Myocyte (in vitro differentiated cells): ENCODE data around the gene CRACDL. TPM values are rescaled to one million over a fixed set of nuclear protein-coding genes. Genes with fewer than 3 reads are reported as not detected.
"Not testable (repeated sequence)": the region's sequence is repeated elsewhere in the genome, so short reads cannot be mapped to it uniquely, and the experiment has no call there.

Experiments
- DNase-seq: peaks from one replicate; pipeline ENCODE4 v3.0.0-alpha.2; 2012; ENCODE audit warnings: low read depth
- total RNA-seq: library from RNA; depleted of rRNA; stranded (reverse); fragments of >200 nt; gene quantifications from 2 replicates; pipeline ENCODE4 v1.2.3, GENCODE V29; 2014

Gene CRACDL
- total RNA-seq, 1 donor from 2014 or later, result 0.11 TPM

DNA sequence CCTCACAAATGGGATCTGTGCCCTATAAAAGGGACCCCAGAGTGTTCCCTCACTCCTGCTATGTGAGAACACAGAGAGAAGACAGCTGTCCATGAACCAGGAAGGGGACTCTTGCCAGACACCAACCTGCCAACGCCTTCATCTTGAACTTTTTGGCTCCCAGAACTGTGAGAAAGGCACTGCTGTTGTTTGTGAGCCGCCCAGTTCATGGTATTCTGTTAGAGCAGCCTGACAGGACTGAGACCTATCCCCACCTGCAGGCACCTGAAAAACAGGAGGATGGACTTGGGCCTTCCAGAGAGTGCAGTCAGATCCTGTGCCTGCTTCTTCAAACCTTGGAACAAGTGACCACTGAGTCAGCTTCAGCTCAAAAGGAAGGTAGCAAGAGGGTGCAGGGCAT lies 51.4 kb downstream of the CRACDL start:
- DNase-seq, result no peak

DNA sequence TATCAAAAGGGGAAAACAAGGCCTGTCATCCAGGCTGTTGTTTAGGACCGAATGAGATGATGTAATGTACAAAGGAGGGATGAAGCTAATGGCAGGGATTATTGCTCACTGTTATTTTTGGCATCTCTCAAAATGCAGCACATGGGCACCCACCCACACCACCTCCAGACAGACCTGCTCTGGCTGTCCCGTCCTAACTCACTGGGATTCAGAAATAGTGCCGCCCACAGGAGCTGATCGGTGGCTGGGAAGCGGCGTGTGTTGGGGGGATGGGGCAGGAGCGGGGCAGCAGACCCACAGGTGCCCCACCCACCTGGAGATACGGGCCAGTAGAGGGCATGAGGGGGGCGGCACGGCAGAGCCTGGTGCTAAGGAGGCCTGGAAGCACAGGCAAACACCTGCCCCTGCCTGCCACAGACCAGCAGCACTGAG lies 52.2 kb downstream of the CRACDL start:
- peak; percentile 22 for DNase-seq

DNA sequence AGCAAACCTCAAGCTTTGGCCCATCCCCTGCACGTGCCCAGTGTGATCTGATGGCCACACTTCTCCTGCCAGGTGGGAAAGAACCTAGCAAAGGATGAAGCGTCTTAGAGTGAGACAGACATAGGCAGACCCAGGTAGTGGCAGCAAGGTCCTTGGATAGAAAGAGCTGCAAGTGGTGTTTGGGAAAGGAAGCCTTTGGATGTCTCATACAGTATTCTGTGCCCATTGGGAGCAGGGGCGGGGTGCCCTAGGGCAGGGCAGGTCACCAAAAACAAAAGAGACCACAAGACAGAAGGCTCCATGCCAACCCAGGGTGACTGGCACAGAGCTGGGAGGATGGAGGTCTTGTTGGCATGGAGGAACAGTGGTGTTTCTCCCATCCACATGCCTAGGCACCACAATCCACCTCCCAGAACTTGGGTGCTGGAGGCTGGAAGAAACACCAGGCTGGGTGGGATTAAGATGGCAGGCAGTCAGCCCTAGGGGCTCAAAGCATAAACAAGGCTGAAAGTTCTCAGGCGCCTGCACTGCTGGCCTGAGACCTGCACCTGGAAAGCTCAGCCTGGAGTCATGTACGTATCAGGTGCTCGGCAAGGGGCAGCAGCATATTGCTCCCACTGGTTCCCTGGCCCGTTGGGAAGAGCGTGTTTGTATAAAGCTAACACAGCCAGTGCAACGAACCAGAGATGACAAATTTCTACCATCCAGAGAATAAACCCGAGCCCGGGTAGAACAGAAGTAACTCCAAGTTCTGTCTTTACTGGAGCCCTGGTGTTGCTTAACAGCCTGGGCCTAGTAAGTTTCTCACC lies 52.9 kb downstream of the CRACDL start:
- DNase-seq, result no peak

DNA sequence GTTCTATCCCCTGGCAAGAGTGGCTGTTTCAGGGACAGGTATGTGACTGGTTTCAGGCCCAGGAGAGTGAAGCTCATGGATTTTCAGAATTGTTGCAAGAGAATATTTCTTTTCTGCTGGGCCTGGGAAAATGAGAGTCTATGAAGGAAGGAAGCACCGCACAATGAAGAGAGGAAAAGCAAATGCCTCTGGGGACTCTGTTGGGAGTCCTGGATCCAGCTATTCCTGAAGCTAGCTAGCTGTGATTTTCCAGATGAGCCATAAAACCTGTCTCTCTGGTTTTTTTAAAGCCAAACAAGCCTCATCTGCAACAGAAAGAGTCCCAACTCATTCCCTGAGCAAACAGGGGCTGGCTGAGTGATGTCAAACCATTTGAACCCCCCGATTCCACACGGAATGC lies 53.7 kb downstream of the CRACDL start:
- no peak for DNase-seq

DNA sequence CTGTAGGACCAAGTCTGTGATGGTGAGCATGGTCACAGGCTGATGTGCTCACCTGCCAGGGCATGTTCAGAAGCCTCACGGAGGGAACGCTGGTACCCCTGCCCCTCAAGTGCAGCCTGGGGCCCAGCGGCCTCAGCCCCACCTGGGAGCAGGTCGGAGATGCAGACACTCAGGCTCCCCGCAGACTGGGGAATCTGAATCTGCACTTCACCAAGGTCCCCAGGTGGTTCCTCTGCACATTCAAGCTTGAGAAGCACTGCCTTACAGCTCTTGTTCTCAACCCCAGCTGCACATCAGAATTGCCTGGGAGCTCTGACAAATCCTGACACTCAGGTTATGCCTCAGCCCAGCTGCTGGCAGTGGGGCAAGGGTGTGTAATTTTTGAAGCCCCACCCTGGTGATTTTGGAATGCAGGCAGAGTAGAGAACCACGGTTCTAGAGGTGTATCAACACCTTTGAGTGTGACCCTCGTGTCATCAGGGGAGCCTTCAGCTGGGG lies 54.8 kb downstream of the CRACDL start:
- DNase-seq, result no peak

DNA sequence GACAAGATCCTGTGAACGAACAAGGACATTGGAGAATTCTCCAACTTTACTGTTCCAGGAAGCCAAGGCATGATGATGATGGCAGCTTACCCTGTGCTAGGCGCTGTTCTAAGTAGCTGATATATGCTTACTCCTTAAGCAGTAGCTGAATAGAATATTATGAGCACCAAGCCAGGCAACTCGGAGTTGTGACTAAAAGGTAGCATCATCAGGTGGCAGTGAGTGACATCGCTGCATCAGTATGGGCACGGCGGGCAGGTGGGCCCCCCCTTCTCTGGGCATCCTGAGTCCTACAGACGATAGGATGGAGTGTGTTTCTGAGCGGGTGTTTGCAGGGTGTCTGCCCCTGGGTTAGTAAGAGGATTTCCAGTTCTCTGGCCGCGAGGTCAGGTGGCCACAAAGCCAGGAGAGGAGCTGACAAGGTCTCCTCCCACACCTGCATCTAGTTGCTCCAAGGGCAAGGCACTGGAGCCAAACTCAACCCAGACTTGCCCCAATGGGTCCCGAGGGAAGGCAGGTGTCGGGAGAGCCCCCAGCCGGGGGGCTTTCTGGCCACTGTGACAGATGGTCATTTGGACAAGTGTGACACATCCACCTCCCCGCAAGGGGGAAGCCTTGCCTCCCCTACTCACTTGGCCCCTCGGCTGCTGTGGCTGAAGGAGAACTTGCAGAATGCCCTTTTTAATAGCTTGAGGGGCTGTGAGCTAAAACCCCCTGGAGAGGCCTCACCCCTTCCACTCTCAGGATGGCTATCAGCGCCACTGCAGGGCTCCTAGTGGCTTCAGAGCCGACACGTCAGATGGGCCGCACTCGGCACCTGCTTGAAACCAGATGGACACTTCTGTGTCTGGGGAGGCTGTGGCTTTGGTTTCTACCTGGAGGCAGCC lies 55.5 kb downstream of the CRACDL start:
- DNase-seq, result no peak

DNA sequence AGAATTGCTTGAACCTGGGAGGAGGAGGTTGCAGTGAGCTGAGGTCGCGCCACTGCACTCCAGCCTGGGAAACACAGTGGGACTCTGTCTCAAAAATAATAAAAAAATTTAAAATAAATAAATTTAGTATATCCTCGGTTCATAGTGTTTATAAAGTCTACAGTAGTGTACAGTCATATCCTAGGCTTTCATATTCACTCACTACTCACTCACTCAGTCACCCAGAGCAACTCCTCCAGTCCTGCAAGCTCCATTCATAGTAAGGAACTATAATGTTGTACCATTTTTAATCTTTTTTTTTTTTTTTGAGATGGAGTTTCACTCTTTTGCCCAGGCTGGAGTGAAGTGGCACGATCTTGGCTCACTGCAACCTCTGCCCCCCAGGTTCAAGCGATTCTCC lies 58.4 kb downstream of the CRACDL start:
- DNase-seq, result not testable (repeated sequence)

DNA sequence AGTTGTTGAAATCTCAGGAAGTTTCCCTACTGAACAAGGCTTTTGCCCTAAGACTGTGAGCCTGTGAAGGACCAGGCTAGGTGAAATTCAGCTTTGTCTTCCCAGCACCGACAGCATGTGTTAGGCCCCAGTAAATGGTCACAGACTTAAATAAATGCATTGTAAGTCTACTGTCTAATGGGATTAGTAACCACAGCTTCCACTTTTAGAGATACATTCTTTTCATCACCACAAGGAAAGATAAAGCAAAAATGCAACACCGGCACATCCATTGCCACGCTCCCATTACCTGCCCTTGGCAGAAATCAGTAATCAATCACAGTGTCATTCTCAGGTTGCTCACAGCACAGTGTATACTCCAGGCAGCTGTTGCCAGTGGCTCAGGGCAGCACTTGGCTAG lies 59.3 kb downstream of the CRACDL start:
- no peak for DNase-seq

DNA sequence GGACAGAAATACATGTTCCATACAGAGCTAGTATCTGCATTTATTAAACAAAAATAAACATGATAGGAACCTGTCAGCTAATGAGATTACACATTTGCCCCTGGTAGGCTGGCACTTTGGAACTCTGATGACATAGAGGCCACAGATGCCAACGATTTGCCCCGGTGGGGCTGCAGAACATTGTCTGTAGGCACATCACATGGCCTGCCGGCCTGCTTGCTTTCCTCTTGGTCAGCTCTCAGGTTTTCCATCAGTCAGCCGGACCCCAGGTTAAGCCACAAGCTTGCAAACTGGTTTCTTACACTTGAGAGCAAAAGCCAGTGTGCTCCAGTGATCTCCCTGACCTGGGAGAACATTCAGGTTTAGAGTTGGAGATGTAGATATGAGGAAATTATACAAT lies 60.3 kb downstream of the CRACDL start:
- no peak for DNase-seq

DNA sequence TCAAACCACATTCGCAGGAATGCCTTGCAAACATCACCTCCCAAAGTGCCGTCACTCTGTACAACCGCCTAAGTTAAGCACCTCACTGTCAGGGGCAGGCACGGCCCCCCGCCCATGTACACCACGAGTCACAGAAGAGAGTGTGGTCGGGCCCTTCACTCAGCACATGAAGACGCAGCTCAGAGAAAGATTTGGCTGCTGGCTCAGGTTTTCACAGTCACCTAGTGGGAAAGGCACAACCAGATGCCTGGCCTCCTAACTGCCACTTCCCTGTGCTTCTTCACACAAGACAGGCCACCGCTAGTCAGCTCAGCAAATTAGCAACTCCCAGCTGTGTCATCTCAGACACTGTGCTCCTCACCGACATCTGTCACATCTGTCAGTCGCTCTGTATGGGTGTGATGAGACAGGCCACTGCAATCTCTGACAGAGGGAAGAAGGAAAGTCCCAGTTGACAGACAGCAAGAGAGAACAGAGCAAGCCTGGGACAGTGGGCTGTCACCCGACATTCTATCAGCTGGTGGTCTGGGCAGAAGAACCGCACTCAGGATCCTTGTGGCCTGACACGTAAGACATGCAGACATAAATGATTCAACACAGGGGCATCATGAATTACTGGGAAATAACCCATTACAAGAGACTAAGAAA lies 60.8 kb downstream of the CRACDL start:
- peak; percentile 24 for DNase-seq

DNA sequence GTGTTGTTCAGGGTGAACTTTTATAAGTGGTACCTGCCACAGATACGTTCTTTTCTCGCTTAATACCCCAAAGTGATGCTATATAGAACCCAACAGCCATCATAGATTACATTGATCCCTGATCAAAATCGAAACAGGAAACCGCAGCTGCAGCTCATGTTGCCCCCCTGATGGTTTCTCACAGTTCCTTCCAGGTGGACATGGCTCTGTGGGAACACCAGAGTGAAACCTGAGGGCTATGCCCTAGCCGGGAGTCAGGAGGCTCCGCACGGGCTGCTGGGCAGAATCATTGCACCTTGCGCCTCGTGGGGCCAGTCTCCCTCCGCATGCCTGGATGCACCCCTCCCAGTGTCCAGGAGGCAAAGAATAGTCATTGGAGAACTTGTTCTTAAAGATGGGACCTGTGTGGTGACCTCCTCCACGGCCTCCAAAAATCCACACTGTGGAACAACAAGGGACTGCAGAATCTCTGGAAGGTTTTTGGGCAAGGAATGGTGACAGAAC lies 61.8 kb downstream of the CRACDL start:
- no peak for DNase-seq

DNA sequence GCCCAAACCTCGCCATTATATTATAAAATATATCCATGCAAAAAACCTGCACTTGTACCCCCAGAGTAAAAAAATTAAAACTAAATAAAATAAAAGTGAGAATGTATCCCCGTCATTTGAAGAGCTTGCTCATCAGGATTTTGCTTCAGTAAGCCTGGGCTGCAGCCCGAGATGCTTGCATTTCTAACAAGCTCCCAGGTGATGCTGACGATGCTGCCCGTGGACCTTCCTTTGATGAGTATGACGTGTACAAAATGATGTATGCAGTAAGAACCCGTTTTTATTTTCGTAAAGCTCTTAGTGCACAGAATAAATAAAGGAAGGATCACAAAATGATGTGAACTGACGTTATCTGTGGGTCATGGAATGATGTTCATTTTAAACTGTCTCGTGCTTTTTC lies 63.5 kb downstream of the CRACDL start:
- no peak for DNase-seq

DNA sequence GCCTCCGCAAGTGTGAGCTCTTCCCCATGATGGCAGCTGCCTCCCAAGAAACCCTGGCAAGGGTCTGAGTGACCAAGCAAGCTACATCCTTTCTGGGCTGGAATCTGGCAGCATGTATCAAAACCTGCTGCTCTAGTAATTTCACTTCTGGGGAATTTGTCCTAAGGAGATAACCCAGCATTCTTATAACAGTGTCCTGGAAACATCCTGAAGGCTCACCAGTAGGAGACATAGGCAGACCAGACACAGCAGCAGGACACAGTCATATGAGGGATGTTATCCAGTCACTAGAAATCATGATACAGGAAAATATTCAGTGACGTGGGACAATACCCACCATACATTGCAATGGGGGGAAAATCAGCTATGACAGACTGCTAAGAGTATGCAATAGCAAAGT lies 64.5 kb downstream of the CRACDL start:
- DNase-seq, result no peak

DNA sequence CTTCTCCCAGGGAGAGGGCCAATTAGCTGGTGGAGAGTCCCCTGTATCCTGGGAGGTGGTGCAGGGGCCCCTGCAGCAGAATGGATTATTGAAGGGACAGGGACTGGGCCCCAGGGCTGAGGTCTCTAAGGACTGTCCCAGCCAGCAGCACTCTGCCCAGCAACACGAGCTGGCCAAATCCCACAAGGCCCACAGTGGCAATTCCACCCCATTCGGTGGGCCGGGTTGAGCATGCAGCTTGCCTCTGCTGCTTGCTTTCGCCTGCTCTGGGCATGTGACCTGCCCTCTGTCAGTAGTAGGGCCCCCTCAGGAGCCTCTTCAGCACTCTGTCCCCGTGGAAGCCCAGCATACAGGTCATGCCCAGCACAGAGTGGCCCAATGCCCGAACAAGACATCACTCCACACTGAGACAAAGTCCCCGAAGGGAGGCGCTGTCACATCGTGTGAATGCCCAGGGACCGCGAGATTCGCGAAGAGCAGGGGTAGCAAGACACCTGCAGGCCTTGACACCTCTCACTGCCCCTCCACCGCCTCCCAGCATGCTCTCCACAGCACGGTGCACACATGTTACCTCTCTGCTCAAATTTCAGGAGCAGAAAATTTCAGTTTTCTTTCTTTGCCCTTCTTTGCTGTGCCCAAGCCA lies 65.4 kb downstream of the CRACDL start:
- no peak for DNase-seq

DNA sequence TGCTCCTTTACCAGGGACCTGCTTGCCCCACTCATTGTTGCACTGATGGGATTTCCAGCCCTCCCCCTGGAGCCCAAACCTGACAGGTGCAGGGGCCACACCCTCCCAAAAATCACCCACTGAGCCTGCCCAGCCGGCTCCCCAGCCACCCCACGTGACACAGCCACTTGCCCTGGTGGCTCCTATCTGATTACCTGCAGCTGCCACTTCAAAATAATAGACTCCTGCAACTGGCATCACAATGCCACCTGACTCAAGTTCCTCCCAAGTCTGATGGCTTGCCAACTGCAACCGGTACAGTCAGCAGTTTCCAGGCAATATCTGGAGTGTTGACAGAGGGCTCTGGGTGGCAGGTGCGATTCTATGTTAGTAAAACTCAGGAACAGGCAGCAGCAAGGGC lies 66.2 kb downstream of the CRACDL start:
- peak; percentile 92 for DNase-seq

DNA sequence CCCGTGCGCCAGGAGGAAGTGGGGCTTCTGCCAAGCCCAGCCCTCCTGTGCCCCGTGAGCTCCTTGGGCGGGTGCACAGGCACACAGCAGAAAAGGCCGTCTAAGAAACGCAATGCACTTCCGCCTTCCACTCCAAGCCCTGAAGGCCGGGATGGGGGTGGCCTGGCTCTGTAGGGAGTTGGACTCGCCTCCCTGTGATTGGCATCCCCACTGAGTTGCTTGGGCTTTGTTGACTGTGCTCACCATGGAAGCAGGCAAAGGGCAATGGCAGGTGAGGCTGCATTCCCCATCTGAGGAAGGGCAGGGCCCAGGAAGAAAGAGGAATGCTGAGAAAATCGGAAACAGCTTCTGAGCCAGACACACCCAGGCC lies 66.8 kb downstream of the CRACDL start:
- peak; percentile 28 for DNase-seq

DNA sequence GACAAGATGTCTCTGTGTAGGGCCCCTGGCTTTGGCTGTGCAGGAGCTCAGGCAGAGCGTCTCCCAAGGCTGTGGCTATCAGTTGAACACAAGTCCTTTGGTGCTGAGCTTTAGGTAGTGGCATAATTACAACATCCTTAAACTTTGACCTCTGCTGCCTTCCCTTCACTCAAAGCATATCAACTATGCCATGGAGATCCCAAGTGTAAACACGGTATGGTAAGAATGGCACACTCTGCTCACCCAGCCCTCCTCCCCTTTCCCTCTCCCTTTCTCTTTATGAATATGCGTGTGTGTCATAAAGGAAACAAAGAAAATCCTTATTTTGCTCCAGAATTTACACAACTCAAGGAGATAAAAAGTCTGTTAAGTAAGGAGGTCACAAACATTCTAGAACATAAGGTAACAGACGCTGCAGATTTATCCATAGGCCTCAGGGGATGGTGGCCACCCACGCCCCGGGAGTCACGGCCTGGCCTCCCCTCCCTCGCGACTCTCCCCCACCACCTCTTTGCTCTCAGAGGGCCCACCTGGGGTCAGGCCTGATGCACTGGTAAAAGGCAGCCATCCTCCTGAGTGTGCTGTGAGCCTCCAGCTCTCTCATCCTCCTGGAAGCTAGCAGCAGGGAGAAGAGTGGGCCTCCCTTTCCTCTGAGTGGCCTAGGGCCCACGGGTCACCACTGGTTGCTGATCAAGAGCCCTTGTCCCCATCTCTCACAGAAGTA lies 67.3 kb downstream of the CRACDL start:
- no peak for DNase-seq

DNA sequence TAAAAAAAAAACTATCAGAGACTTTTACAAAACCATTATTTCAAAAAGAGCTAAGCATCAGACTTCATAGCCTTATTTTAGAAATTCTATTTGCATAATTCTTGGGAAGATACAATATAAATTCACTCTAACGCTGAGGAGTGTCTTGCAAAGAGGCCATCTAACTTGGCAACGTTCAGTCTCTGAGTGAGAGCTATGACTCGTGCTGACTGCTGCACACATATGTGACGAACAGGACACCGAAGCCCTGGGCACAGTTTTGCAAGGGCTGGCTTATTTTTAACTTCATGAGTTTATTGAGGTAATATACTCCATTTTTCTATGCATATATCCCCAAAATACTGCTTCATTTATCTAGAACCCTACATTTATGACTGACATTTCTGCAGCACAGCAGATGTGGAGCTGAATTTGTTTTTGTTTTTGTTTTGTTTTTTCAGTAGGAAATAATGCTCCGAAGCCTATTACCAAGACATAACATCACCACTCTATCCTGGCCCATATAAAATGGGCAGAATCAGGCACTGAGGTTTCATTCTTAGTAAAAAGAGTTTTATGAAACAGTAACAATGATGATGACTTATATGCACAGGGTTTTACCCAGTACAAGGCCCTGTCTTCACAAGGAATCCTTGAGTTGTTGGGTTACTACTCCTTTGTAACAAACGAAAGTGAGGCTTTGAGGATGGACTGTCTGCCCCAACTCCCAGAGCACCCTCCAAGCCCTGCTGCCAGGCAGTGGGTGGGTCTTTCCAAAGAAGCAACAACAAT lies 68.3 kb downstream of the CRACDL start:
- DNase-seq, result peak; percentile 46

DNA sequence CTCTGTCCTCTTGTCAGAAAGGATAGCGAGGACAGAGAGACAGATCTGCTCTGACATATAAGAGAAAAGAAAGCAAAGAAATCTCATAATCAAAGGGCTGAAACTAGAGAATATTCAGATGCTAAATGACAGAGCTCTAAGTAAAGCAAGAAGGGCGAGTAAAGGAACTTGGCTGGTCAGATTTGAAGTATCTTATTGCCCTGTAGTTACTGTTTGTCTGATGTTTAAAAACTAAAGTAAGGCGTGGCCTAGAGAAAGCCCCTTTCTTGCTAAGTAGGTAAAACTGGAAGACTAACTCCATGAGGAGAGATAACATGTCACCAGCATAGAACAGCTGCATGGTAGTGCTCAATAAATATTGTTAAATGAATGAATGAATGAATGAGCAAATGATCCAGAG lies 70.0 kb downstream of the CRACDL start:
- DNase-seq, result no peak

DNA sequence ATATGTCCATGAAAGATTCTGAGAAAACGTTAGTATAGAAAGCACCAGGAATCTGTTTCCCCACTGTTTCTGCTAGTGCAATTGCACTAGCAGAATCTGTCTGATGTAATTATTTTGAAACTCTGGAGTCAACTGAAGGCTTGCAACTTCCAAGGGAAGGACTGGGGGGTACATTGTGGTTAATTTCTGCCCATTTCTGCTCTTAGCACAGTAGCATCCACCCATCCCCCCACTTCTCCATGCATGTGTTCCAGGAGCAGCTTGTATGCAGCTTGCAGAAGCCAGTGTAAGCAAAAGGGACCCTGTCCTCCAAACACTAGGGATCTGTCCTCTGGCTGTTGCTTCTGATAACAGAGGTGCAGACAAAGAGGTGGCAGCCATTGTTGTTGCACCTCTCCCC lies 74.4 kb downstream of the CRACDL start:
- no peak for DNase-seq
